Measurements from ENCODE around the gene CDC42BPG. TPM values are rescaled to one million over a fixed set of nuclear protein-coding genes. Genes with fewer than 3 reads are reported as not detected.

The CDC42BPG gene
- total and polyA plus RNA-seq, 9 of the 15 experiments (the other 6 are each of a cell fraction or from before 2014, with no cell fraction given) = 0.04 to 8.8 (median 2.1) TPM

DNA sequence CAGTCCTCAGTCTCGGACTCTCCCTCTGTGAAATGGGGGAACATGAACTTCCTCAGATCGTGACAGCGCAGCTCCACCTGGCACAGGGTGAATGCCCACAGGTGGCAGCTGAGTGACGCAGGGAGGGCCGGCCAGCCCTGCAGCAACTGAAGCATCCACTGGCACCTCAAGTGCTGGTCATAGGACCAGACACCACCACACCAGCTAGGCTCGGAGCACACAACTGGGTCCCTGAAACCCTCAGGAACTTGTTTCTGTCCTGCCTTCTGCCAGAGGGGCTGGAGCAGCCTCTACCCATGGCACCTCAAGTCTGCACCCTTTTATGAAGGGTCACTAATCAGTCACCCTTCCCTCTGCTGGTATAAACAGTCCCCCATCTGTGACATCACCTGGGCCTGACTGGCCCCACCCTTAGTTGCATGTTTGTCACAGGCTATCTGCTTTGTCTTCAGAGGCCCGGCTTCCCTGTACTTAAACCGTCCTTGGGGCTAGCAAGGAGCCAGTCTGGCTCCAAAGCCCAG is 7.4 kb upstream of the CDC42BPG start:
- CTCF ChIA-PET (ENCODE audit: low intra/inter-chr PET ratio) = no interaction called here
- Histone ChIP-seq H3K79me2 (ENCODE audit: control insufficient read depth, insufficient read depth, low read length) (peaks cover 3% of the 10 kb centered on the region; the same call in 2 of the 3 replicates), H3K4me3 (no peak overlapping the region), H3K4me1 (replicated peaks in 1 of 2; ENCODE audit: control insufficient read depth in 2 of 2, insufficient read depth in 2 of 2, low read length in 2 of 2) (peaks cover 55 to 94% of the 10 kb centered on the region in 2 experiments), H3K36me3 (ENCODE audit: control insufficient read depth, insufficient read depth, low read length) (peaks cover 36% of the 10 kb centered on the region; the same call in 2 of the 3 replicates), H3K9me3 (replicated peaks; ENCODE audit: control insufficient read depth, insufficient read depth, low read depth, low read length) (no peaks in the 10 kb centered on the region), H3K9ac (ENCODE audit: insufficient read depth in 1 of 2, low read depth in 2 of 2, low read length in 2 of 2) (peak overlapping the region; percentile 20 to 83; a peak in 3 of 4 replicates), H3K27me3 (ENCODE audit: control insufficient read depth in 2 of 2, insufficient read depth in 2 of 2, low read length in 2 of 2) (no peaks in the 10 kb centered on the region), H3K27ac (ENCODE audit: extremely low read depth, low read depth, low read length) (peak overlapping the region; percentile 34; the same call in 2 of the 3 replicates), H3K4me2 (ENCODE audit: insufficient read depth, low read length) (peak overlapping the region; percentile 26), H3K9me1 (ENCODE audit: control insufficient read depth, insufficient read depth, low read length) (no peaks in the 10 kb centered on the region), H2AFZ (ENCODE audit: low read depth, low read length) (no peak overlapping the region), H4K20me1 (replicated peaks; ENCODE audit: control insufficient read depth, insufficient read depth, low read length) (no peaks in the 10 kb centered on the region)
- 78% methylated on average over 8 of the region's 8 CpGs for WGBS (ENCODE audit: insufficient coverage, low coverage, missing lambda C conversion rate)
- in situ Hi-C loops (cut with MboI) (no loop called here), intact Hi-C loops (cut with micrococcal nuclease) (no loop called here)
- peak; percentile 74 for FAIRE-seq
- no TSS peak for BruUV-seq (replicated peaks)
- DNase-seq (ENCODE audit: extremely low read depth in 1 of 4, low spot score in 3 of 4) = peak in 2 of 4 experiments; percentile 34 to 48
- peak; percentile 27 for ATAC-seq
- POLR2A ChIA-PET = interaction anchor here (0.6 to 3.0 kb wide), 9 partner anchors 10 to 409 kb away, joined by 3 to 12 read pairs (median 4); no protein-coding TSS in a partner anchor
- TF ChIP-seq CREM (IDR thresholded peaks at IDR 0.05; ENCODE audit: low read depth) (peak; percentile 46; the same call in 1 of the 2 replicates), GABPB1 (CRISPR knock-in tag; IDR thresholded peaks at IDR 0.05) (peak; percentile 48; the same call in 1 of the 2 replicates), NR3C1 (CRISPR knock-in tag; IDR thresholded peaks at IDR 0.05) (no peak), SMARCA4 (IDR thresholded peaks at IDR 0.05) (no peak), ELF4 (CRISPR knock-in tag; IDR thresholded peaks at IDR 0.05) (no peak), ATF7 (IDR thresholded peaks at IDR 0.05) (0 out of 2 replicates have a peak, but pooled peaks have one; percentile 41), LEF1 (IDR thresholded peaks at IDR 0.05) (no peak), TEAD1 (CRISPR knock-in tag; IDR thresholded peaks at IDR 0.05) (no peak)
- TF ChIP-seq, protein P1, sequence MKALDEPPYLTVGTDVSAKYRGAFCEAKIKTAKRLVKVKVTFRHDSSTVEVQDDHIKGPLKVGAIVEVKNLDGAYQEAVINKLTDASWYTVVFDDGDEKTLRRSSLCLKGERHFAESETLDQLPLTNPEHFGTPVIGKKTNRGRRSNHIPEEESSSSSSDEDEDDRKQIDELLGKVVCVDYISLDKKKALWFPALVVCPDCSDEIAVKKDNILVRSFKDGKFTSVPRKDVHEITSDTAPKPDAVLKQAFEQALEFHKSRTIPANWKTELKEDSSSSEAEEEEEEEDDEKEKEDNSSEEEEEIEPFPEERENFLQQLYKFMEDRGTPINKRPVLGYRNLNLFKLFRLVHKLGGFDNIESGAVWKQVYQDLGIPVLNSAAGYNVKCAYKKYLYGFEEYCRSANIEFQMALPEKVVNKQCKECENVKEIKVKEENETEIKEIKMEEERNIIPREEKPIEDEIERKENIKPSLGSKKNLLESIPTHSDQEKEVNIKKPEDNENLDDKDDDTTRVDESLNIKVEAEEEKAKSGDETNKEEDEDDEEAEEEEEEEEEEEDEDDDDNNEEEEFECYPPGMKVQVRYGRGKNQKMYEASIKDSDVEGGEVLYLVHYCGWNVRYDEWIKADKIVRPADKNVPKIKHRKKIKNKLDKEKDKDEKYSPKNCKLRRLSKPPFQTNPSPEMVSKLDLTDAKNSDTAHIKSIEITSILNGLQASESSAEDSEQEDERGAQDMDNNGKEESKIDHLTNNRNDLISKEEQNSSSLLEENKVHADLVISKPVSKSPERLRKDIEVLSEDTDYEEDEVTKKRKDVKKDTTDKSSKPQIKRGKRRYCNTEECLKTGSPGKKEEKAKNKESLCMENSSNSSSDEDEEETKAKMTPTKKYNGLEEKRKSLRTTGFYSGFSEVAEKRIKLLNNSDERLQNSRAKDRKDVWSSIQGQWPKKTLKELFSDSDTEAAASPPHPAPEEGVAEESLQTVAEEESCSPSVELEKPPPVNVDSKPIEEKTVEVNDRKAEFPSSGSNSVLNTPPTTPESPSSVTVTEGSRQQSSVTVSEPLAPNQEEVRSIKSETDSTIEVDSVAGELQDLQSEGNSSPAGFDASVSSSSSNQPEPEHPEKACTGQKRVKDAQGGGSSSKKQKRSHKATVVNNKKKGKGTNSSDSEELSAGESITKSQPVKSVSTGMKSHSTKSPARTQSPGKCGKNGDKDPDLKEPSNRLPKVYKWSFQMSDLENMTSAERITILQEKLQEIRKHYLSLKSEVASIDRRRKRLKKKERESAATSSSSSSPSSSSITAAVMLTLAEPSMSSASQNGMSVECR (CRISPR knock-in tag; IDR thresholded peaks at IDR 0.05) = no peak
- TF ChIP-seq, protein P2, sequence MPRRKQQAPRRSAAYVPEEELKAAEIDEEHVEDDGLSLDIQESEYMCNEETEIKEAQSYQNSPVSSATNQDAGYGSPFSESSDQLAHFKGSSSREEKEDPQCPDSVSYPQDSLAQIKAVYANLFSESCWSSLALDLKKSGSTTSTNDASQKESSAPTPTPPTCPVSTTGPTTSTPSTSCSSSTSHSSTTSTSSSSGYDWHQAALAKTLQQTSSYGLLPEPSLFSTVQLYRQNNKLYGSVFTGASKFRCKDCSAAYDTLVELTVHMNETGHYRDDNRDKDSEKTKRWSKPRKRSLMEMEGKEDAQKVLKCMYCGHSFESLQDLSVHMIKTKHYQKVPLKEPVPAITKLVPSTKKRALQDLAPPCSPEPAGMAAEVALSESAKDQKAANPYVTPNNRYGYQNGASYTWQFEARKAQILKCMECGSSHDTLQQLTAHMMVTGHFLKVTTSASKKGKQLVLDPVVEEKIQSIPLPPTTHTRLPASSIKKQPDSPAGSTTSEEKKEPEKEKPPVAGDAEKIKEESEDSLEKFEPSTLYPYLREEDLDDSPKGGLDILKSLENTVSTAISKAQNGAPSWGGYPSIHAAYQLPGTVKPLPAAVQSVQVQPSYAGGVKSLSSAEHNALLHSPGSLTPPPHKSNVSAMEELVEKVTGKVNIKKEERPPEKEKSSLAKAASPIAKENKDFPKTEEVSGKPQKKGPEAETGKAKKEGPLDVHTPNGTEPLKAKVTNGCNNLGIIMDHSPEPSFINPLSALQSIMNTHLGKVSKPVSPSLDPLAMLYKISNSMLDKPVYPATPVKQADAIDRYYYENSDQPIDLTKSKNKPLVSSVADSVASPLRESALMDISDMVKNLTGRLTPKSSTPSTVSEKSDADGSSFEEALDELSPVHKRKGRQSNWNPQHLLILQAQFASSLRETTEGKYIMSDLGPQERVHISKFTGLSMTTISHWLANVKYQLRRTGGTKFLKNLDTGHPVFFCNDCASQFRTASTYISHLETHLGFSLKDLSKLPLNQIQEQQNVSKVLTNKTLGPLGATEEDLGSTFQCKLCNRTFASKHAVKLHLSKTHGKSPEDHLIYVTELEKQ (CRISPR knock-in tag; IDR thresholded peaks at IDR 0.05) = no peak
- TF ChIP-seq, protein P3, sequence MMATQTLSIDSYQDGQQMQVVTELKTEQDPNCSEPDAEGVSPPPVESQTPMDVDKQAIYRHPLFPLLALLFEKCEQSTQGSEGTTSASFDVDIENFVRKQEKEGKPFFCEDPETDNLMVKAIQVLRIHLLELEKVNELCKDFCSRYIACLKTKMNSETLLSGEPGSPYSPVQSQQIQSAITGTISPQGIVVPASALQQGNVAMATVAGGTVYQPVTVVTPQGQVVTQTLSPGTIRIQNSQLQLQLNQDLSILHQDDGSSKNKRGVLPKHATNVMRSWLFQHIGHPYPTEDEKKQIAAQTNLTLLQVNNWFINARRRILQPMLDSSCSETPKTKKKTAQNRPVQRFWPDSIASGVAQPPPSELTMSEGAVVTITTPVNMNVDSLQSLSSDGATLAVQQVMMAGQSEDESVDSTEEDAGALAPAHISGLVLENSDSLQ (IDR thresholded peaks at IDR 0.05) = 0 out of 2 replicates have a peak, but pooled peaks have one; percentile 5

All from K562 (cell line).